ENCODE results near the gene RNF157.

DNA sequence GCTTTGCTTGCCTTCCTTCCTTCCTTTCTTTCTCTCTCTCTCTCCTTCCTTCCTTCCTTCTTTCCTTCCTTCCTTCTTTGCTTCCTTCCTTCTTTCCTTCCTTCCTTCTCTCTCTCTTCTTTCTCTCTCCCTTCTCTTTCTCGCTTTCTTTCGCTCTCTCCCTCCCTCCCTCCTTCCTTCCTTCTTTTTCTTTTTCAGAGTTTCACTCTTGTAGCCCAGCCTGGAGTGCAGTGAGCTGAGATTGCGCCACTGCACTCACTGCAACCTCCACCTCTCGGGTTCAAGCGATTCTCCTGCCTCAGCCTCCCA lies 117.1 kb downstream of the RNF157 start:
- no peak for TF ChIP-seq POLR2A (IDR thresholded peaks at IDR 0.05)
- TF ChIP-seq, protein P1, sequence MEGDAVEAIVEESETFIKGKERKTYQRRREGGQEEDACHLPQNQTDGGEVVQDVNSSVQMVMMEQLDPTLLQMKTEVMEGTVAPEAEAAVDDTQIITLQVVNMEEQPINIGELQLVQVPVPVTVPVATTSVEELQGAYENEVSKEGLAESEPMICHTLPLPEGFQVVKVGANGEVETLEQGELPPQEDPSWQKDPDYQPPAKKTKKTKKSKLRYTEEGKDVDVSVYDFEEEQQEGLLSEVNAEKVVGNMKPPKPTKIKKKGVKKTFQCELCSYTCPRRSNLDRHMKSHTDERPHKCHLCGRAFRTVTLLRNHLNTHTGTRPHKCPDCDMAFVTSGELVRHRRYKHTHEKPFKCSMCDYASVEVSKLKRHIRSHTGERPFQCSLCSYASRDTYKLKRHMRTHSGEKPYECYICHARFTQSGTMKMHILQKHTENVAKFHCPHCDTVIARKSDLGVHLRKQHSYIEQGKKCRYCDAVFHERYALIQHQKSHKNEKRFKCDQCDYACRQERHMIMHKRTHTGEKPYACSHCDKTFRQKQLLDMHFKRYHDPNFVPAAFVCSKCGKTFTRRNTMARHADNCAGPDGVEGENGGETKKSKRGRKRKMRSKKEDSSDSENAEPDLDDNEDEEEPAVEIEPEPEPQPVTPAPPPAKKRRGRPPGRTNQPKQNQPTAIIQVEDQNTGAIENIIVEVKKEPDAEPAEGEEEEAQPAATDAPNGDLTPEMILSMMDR (IDR thresholded peaks at IDR 0.05 in 4 of 5, conservative IDR thresholded peaks at IDR 0.05 in 1 of 5), result no peak

Measured in gastrocnemius medialis (tissue), 4 donors.